Mammary epithelial cell (primary cell): ENCODE data around the gene SNX9.

Experiments
- EZH2 ChIP-seq: IDR thresholded peaks from 2 replicates; pipeline ENCODE4 v1.6.1; 2012; ENCODE audit warnings: low read length, inconsistent platforms, borderline replicate concordance
- TF ChIP-seq, protein P1 (sequence below), 2 donors: IDR thresholded peaks in 1 of 2; conservative IDR thresholded peaks in 1 of 2; 2 replicates each; pipeline ENCODE4 v1.5.1; 2011 to 2012; ENCODE audit warnings: inconsistent platforms in 2 of 2, low read length in 2 of 2, mild to moderate bottlenecking in 2 of 2, control low read depth in 1 of 2, low read depth in 1 of 2; ENCODE audit not compliant: insufficient read depth in 1 of 2; ENCODE audit errors: extremely low read depth in 1 of 2

DNA sequence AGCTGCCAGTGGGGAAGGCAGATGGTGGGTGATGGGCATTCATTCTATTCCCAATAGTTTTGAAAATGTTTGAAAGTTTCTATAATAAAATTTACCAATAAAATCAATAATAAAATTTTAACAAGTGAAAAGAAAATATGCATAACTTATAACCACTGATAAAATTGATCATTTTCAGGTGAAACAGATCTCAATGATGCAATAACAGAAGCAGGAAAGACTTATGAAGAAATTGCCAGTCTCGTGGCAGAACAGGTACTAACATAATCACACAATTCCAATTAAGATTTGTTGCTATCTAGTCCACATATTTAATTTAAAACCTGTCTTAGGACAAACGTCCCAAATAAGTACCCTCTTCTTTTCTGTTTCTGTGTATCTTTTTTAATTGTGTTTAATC, 112.7 kb downstream of the SNX9 start:
- TF ChIP-seq, protein P1, sequence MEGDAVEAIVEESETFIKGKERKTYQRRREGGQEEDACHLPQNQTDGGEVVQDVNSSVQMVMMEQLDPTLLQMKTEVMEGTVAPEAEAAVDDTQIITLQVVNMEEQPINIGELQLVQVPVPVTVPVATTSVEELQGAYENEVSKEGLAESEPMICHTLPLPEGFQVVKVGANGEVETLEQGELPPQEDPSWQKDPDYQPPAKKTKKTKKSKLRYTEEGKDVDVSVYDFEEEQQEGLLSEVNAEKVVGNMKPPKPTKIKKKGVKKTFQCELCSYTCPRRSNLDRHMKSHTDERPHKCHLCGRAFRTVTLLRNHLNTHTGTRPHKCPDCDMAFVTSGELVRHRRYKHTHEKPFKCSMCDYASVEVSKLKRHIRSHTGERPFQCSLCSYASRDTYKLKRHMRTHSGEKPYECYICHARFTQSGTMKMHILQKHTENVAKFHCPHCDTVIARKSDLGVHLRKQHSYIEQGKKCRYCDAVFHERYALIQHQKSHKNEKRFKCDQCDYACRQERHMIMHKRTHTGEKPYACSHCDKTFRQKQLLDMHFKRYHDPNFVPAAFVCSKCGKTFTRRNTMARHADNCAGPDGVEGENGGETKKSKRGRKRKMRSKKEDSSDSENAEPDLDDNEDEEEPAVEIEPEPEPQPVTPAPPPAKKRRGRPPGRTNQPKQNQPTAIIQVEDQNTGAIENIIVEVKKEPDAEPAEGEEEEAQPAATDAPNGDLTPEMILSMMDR (conservative IDR thresholded peaks at IDR 0.05 in 1 of 2, IDR thresholded peaks at IDR 0.05 in 1 of 2; ENCODE audit: extremely low read depth in 1 of 2, insufficient read depth in 1 of 2, low read depth in 1 of 2, low read length in 2 of 2), result no peak
- TF ChIP-seq EZH2, result no peak
